Activated CD4-positive, alpha-beta memory T cell treated with anti-CD3 and anti-CD28 coated beads for 36 hours (primary cell): ENCODE measurements around the gene L3HYPDH. TPM values are rescaled to one million over a fixed set of nuclear protein-coding genes. Genes with fewer than 3 reads are reported as not detected.
"Not testable (repeated sequence)": the region's sequence is repeated elsewhere in the genome, so short reads cannot be mapped to it uniquely, and the experiment has no call there.

ENCODE experiments used
- CTCF ChIA-PET: fragments of 350-600 bp; sonication (Branson Sonifier 250); formaldehyde crosslinking; loops from one replicate; lab custom pipeline; 2021; ENCODE audit warnings: antibody characterized with exemption, inconsistent platforms; lab: Charles Lee
- POLR2A ChIA-PET: fragments of 350-600 bp; sonication (Branson Sonifier 250); formaldehyde crosslinking; loops from one replicate; lab custom pipeline; 2021; ENCODE audit warnings: antibody characterized with exemption; lab: Charles Lee
- DNase-seq: peaks from one replicate; pipeline ENCODE4 v3.0.0-alpha.2; 2020
- H3K27ac Mint-ChIP-seq: one replicate; pipeline ENCODE4 v1.8.0; 2021; ENCODE audit warnings: mixed read lengths
- H3K27me3 Mint-ChIP-seq: one replicate; pipeline ENCODE4 v1.8.0; 2021; ENCODE audit warnings: mixed read lengths
- H3K36me3 Mint-ChIP-seq: one replicate; pipeline ENCODE4 v1.8.0; 2021; ENCODE audit warnings: mixed read lengths
- H3K4me1 Mint-ChIP-seq: one replicate; pipeline ENCODE4 v1.8.0; 2021; ENCODE audit warnings: low read depth, mixed read lengths
- H3K4me3 Mint-ChIP-seq: one replicate; pipeline ENCODE4 v1.8.0; 2021; ENCODE audit warnings: mild to moderate bottlenecking, mixed read lengths
- H3K9me3 Mint-ChIP-seq: one replicate; pipeline ENCODE4 v1.8.0; 2021; ENCODE audit warnings: mixed read lengths
- intact Hi-C: fragments of 100-400 bp; cut with micrococcal nuclease; formaldehyde crosslinking; loops from one replicate; pipeline ENCODE4 v1.15.1; 2023
- total RNA-seq, 2 experiments: library from RNA; stranded (reverse); gene quantifications; one replicate each; pipeline ENCODE4 v1.2.3, GENCODE V29; 2021

Gene L3HYPDH
- total RNA-seq, 2 experiments from 2014 or later = 7.8 to 7.9 TPM

DNA sequence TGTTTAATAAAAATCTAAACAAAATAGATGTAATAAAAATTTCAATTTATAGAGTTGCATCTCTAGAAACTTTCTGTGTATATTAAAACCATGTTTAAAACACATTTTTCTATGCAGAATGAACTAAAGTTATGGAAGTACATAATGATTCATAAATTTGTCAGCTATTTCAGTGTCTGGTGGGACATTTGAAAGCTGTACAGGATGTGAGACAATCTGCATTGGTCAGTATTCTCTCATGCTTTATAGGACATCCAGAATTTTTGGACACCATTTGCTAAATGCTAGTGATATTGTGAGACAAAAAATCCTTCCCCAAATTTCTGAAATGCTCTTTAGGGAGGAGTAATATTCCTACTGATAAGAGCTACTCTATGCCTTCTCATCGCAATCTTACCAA lies 32.4 kb downstream of the L3HYPDH start:
- no peaks in the 10 kb centered on the region for H3K4me1 Mint-ChIP-seq
- H3K9me3 Mint-ChIP-seq = no peaks in the 10 kb centered on the region
- intact Hi-C loops = no loop called here
- ChIA-PET CTCF (no interaction called here), POLR2A (no interaction called here)
- peaks cover 11% of the 10 kb centered on the region for H3K36me3 Mint-ChIP-seq
- no peak overlapping the region for H3K27ac Mint-ChIP-seq
- no peaks in the 10 kb centered on the region for H3K27me3 Mint-ChIP-seq
- H3K4me3 Mint-ChIP-seq = no peak overlapping the region
- no peak for DNase-seq

DNA sequence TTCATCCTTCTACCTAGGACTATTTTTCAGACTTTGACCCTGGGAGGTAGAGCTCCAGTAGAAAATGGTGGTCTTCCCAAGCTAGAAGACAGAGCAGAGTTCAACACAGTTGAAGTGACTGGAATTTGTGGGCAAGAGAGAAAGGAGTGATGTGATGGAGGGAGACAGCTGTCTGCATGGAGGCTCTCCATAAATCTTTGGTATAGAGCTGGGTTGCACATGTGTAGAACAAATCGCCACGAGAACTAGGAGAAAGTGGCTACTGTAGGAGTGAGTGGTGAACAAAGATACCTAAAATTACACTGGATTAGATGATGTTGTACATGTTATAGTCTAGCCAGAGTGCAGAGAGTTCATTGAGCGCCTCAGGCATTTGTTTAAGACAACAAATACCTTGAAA lies 33.5 kb downstream of the L3HYPDH start:
- CTCF ChIA-PET = interaction anchor here (0.6 kb wide), 1 partner anchor 389 kb away, joined by 3 read pairs; no protein-coding TSS in a partner anchor
- no peak overlapping the region for H3K27ac Mint-ChIP-seq

DNA sequence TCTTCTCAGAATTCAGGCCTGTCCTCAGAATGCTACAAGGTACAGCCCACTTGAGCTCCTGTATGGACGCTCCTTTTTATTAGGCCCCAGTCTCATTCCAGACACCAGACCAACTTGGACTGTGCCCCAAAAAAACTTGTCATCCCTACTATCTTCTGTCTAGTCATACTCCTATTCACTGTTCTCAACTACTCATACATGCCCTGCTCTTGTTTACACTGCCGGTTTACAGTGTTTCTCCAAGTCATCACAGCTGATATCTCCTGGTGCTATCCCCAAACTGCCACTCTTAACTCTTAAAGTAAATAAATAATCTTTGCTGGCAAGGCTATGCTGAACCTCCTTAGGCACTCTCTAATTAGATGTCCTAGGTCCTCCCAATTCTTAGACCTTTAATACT lies 35.5 kb downstream of the L3HYPDH start:
- DNase-seq, CTCF ChIA-PET, H3K9me3 Mint-ChIP-seq, H3K27me3 Mint-ChIP-seq, H3K4me3 Mint-ChIP-seq, POLR2A ChIA-PET, H3K27ac Mint-ChIP-seq, H3K4me1 Mint-ChIP-seq, H3K36me3 Mint-ChIP-seq: not testable (repeated sequence)
- intact Hi-C loops = loop anchor here (10.0 kb wide), 1 partner anchor 424 kb away; no protein-coding TSS in a partner anchor

More for the DNA sequence above, 33.5 kb downstream of the L3HYPDH start:
- no peaks in the 10 kb centered on the region for H3K4me1 Mint-ChIP-seq
- H3K36me3 Mint-ChIP-seq = peaks cover 6% of the 10 kb centered on the region
- no peaks in the 10 kb centered on the region for H3K27me3 Mint-ChIP-seq
- no peaks in the 10 kb centered on the region for H3K9me3 Mint-ChIP-seq
- POLR2A ChIA-PET = no interaction called here
- DNase-seq = no peak
- no peak overlapping the region for H3K4me3 Mint-ChIP-seq
- intact Hi-C loops = no loop called here

DNA sequence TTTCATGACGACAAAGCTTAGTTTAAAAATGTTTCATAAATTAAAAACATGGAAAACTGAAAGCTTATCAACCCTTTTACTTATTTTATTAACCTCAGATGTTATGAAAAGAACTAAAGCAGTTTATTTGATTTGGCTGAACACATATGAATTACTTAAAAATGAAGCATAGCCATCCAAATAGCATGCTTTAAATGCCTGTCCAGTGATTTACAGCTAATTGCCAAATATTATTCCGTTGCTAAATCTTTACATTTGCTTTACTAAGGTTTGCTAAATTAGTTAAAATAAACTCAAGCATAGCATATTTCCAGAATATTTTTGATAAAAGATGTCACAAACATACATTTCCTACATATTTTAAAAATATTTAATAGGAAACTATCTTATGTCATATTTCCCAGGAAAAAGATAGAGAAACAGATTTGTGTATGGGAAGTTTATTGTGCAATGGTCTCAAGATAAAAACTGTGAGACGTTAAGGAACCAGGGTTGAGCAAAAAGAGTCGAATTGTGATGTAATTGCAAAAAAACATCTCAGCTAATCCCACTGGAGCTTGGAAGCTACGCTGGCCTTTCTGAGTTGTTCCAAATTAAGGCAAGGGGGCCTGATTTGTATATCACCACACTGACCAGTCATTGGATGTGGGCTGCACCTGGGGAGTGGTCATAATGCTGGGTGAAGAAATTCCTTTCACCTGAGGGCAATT lies 44.8 kb downstream of the L3HYPDH start:
- H3K9me3 Mint-ChIP-seq = no peaks in the 10 kb centered on the region
- H3K27ac Mint-ChIP-seq = no peak overlapping the region
- intact Hi-C loops = no loop called here
- DNase-seq = no peak
- no peaks in the 10 kb centered on the region for H3K4me1 Mint-ChIP-seq
- no peak overlapping the region for H3K4me3 Mint-ChIP-seq
- no peaks in the 10 kb centered on the region for H3K27me3 Mint-ChIP-seq
- no peaks in the 10 kb centered on the region for H3K36me3 Mint-ChIP-seq
- ChIA-PET POLR2A (no interaction called here), CTCF (interaction anchor here (0.8 kb wide), 2 partner anchors 252 to 313 kb away, joined by 3 read pairs; no protein-coding TSS in a partner anchor)

DNA sequence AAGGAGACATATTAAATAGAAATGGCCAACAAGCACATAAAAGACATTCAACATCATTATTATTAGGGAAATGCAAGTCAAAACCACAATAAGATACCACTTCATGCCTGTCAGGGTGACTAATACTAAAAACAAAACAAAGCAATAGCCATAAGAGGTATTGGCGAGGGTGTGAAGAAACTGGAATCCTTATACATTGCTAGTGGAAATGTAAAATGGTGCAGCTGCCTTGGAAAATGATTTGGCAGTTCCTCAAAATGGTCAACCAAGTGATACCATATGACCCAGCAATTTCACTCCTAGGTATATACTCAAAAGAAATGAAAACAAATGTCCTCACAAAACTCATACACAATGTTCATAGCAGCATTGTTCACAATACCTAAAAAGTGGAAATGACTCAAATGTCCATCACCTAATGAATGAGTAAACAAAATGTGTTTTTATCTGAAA lies 46.0 kb downstream of the L3HYPDH start:
- Mint-ChIP-seq H3K27me3 (no peaks in the 10 kb centered on the region), H3K4me3 (no peak overlapping the region), H3K9me3 (no peaks in the 10 kb centered on the region), H3K36me3 (no peaks in the 10 kb centered on the region), H3K27ac (no peak overlapping the region), H3K4me1 (no peaks in the 10 kb centered on the region)
- POLR2A ChIA-PET = no interaction called here
- CTCF ChIA-PET = interaction anchor here (0.6 kb wide), 1 partner anchor 144 kb away, joined by 3 read pairs; no protein-coding TSS in a partner anchor
- intact Hi-C loops = no loop called here
- no peak for DNase-seq

DNA sequence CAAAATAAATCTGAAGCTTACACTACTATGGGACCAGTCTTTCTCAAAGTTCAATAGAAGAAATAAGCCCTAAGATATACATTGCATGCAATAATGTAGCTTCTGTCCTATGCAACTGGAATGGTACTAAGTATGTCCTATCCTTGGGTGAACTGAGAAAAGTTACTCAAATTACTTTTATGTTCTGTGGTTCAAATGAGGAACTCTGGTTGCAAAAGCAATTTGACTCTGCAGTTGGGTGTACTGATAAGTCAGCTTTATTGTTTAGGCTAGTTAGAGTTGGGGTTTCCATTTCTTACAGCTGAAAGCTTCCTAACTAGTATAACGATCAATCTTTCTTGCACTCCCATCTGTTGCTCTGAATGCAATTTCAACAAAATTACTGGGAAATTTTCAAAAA lies 48.2 kb downstream of the L3HYPDH start:
- Mint-ChIP-seq H3K27me3 (no peaks in the 10 kb centered on the region), H3K9me3 (no peaks in the 10 kb centered on the region), H3K27ac (no peak overlapping the region), H3K36me3 (no peaks in the 10 kb centered on the region), H3K4me3 (no peak overlapping the region), H3K4me1 (no peaks in the 10 kb centered on the region)
- ChIA-PET CTCF (interaction anchor here (1.2 kb wide), 2 partner anchors 8 to 307 kb away, joined by 3 to 4 read pairs; no protein-coding TSS in a partner anchor), POLR2A (no interaction called here)
- intact Hi-C loops = no loop called here
- no peak for DNase-seq

DNA sequence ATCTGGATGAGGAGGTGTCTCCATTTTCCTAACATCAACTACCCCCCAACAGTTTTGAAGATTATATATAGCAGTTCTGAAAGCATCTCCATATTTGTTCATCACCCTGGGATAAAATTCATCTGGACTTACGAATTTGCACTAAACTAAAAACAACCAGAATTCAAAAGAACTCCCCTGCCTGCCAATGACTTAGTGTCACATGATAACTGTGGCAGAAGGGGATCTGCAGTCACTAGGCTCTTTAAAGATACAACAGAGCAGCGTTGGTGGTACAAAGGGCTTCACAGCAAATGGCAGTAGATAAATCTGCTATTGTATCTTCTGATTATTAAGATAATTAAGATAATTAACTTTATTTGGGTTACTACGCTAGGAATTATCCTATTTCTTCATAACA lies 49.1 kb downstream of the L3HYPDH start:
- Mint-ChIP-seq H3K4me3 (no peak overlapping the region), H3K27ac (no peak overlapping the region), H3K27me3 (no peaks in the 10 kb centered on the region), H3K36me3 (no peaks in the 10 kb centered on the region), H3K9me3 (no peaks in the 10 kb centered on the region), H3K4me1 (no peaks in the 10 kb centered on the region)
- no peak for DNase-seq
- ChIA-PET POLR2A (no interaction called here), CTCF (interaction anchor here (1.1 to 1.2 kb wide), 2 partner anchors 142 to 306 kb away, joined by 3 to 4 read pairs; partner anchors contain the start of gene CCDC175)
- intact Hi-C loops = no loop called here

DNA sequence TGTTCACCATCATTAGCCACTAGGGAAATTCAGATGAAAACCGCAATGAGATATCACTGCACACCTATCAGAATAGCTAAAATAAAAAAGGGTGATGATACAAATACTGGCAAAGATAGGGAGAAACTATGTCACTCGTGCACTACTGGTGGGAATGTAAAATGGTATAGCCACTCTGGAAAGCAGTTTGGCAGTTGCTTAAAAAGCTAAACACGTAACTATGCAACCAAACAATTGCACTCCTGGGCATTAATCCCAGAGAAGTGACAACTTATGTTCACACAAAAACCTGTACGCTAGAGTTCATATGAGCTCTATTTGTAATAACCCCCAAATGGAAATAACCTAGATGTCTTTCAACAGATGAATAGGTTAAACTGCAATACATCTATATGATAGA lies 54.4 kb downstream of the L3HYPDH start:
- intact Hi-C loops = loop anchor here (5.0 kb wide), 1 partner anchor 302 kb away; no protein-coding TSS in a partner anchor
- Mint-ChIP-seq H3K27ac (no peak overlapping the region), H3K36me3 (no peaks in the 10 kb centered on the region), H3K27me3 (peaks cover 4% of the 10 kb centered on the region), H3K4me3 (no peak overlapping the region), H3K9me3 (no peaks in the 10 kb centered on the region), H3K4me1 (peaks cover 3% of the 10 kb centered on the region)
- CTCF ChIA-PET = no interaction called here
- no peak for DNase-seq
- POLR2A ChIA-PET = no interaction called here

DNA sequence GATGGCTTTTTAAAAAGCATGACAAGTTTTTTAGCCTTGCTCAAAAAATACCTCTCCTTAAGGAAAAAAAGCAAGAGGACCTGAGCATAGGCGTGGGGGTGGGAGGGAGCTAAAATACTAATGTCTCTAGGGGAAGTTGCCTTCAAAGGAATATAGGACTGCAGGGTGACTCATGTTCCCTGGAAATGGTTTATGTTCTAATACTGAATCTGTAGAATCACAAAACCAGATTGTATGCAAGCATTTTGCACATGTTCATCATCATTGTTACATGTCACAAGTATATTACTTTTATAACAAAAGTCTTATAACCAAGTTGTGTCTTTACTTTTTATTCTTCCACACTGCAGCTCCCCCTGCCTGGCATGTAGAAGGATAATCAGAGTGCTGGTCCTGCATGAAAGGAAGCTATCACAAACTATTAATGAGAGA lies 55.6 kb downstream of the L3HYPDH start:
- POLR2A ChIA-PET = no interaction called here
- DNase-seq = peak; percentile 10
- H3K4me1 Mint-ChIP-seq = peaks cover 3% of the 10 kb centered on the region
- intact Hi-C loops = loop anchor here (5.0 kb wide), 1 partner anchor 301 kb away; no protein-coding TSS in a partner anchor
- no peaks in the 10 kb centered on the region for H3K9me3 Mint-ChIP-seq
- no peak overlapping the region for H3K27ac Mint-ChIP-seq
- no peak overlapping the region for H3K4me3 Mint-ChIP-seq
- no peaks in the 10 kb centered on the region for H3K36me3 Mint-ChIP-seq
- H3K27me3 Mint-ChIP-seq = peaks cover 5% of the 10 kb centered on the region
- CTCF ChIA-PET = no interaction called here

DNA sequence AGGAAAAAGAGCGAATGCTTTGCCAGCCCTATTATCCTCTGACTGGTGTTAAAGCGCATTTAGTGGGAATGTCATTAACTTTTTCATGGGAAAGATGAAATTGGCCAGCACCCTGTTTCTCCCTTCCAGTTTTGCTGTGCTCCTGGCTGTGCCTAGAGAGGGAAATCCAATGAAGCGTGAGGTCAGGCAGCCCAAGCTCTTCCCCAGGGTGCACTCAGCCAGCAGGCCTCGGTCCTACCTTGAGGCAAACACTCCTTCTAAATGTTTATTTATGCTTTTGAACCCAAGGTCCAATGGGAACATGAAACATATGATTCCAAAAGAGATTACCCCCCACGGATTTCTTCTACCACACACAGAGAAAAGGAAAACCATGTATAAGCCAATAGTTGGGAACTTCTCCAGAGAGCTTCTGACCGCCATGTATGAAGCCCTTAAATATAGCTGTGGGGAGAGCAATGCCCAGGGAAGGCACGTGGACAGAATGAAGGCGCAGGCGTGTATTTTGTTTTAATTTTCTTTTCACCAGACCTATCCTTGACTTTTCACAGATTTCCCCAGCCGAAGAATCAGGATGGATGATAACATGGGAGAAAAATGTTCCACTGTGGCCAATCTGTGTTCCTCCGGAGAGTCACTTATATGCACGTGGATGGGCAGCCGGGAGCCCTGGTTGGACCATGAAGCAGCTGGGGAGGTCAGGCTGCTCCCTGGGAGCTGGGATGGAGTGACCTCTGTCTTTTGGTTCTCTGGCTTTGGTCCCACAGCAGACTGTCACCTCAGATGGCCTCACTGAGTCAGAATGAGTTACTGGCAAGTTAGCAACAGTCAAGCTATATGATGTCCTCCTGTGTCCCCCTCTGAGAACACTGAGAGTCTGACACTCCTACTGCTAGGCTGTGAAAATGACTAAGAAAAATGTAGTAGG lies 56.3 kb downstream of the L3HYPDH start:
- intact Hi-C loops = loop anchor here (5.0 kb wide), 1 partner anchor 301 kb away; no protein-coding TSS in a partner anchor
- peaks cover 3% of the 10 kb centered on the region for H3K4me1 Mint-ChIP-seq
- no peak overlapping the region for H3K4me3 Mint-ChIP-seq
- no peaks in the 10 kb centered on the region for H3K9me3 Mint-ChIP-seq
- H3K36me3 Mint-ChIP-seq = no peaks in the 10 kb centered on the region
- peaks cover 8% of the 10 kb centered on the region for H3K27me3 Mint-ChIP-seq
- H3K27ac Mint-ChIP-seq = no peak overlapping the region
- POLR2A ChIA-PET = no interaction called here
- no peak for DNase-seq
- CTCF ChIA-PET = no interaction called here

DNA sequence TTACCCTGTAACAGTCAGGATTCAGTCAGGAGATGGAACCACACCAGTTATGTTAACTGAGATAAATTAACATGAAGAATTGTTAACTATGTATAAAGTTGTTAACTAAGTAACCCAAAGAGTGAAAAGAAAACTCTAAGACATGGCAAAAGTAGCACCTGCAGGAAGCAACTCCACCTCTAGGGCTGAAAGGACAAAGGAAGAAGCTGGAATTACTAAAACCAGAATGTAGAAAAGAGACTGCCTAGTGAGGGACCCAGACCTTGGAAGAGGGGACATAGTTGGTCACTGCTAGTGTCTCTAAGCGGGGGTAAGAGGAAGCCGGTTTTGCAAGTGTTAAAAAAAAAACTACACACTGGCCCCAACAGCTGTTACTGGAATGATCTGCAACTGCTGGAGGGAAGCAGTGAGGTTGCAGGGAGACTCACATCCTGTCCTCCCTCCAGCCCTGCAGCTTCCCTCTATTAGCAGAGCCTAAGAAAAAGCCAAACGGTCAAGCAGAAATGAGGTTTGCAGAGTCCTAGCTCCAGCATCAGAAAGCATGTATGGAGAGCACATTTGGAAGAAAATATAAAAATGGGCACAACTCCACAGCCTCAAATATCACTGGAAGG lies 58.8 kb downstream of the L3HYPDH start:
- Mint-ChIP-seq H3K36me3 (no peaks in the 10 kb centered on the region), H3K4me1 (peaks cover 3% of the 10 kb centered on the region), H3K4me3 (no peak overlapping the region), H3K27me3 (peaks cover 8% of the 10 kb centered on the region), H3K27ac (no peak overlapping the region), H3K9me3 (no peaks in the 10 kb centered on the region)
- no peak for DNase-seq
- POLR2A ChIA-PET = no interaction called here
- CTCF ChIA-PET = no interaction called here
- intact Hi-C loops = loop anchor here (5.0 kb wide), 1 partner anchor 298 kb away; no protein-coding TSS in a partner anchor
